Measurements from ENCODE around the gene DCX.

GRCh38 chrX:111270339-111270738 is 141.7 kb downstream of the DCX start, which contains the start of gene CAPN6:
- TF ChIP-seq POLR2A (IDR thresholded peaks at IDR 0.05) (no peak), CTCF (IDR thresholded peaks at IDR 0.05) (no peak)
